WI38 (cell line): ENCODE results near the gene SYNM.

Experiments
- H3K4me3 ChIP-seq: 2 replicates; pipeline ENCODE4 v1.5.1; 2011; ENCODE audit warnings: low read depth, mild to moderate bottlenecking, control low read depth, low read length
- TF ChIP-seq, protein P1 (sequence below): IDR thresholded peaks from 2 replicates; pipeline ENCODE4 v1.5.1; 2012; ENCODE audit warnings: low read depth, mild to moderate bottlenecking, control low read depth, low read length

Gene SYNM

DNA sequence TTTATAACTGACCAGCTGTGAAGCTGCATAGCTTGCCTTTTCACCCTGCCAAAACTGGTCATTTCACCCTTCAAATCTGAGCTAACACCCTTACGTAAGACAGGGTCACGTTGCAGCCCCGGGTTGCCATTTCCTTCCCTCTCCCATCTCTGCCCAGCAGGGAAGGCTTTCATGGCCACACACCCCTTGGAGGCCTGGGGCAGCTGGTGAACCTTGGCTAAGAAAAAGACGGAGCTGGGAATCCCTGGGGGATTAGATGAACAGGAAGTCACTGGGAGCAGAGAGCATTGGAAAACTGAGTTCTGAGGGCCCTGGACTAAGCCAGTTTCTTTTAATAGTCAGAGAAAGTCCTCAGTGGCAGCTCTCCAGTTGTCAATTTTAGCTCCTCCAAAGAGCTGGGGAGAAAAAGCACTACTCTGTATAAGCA is 76.7 kb downstream of the SYNM start:
- H3K4me3 ChIP-seq, result no peak overlapping the region
- TF ChIP-seq, protein P1, sequence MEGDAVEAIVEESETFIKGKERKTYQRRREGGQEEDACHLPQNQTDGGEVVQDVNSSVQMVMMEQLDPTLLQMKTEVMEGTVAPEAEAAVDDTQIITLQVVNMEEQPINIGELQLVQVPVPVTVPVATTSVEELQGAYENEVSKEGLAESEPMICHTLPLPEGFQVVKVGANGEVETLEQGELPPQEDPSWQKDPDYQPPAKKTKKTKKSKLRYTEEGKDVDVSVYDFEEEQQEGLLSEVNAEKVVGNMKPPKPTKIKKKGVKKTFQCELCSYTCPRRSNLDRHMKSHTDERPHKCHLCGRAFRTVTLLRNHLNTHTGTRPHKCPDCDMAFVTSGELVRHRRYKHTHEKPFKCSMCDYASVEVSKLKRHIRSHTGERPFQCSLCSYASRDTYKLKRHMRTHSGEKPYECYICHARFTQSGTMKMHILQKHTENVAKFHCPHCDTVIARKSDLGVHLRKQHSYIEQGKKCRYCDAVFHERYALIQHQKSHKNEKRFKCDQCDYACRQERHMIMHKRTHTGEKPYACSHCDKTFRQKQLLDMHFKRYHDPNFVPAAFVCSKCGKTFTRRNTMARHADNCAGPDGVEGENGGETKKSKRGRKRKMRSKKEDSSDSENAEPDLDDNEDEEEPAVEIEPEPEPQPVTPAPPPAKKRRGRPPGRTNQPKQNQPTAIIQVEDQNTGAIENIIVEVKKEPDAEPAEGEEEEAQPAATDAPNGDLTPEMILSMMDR, result no peak

DNA sequence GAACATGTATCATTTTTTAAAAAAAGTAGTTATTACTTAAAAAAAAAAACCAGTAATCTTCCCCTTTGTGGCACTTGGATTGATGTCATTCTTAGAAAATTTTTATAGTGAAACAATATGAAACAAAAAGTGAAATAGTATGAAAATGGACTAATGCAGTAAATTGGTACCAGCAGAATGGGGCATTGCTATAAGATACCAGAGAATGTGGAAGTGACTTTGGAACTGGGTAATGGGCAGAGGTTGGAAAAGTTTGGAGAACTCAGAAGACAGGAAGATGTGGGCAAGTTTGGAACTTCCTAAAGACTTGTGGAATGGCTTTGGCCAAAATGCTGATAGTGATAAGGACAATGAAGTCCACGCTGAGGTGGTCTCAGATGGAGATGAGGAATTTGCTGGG is 77.9 kb downstream of the SYNM start:
- H3K4me3 ChIP-seq, result no peak overlapping the region

More for the DNA sequence above, 77.9 kb downstream of the SYNM start:
- TF ChIP-seq, protein P1, result no peak
